Keratinocyte (primary cell): ENCODE results near the gene CLBA1. TPM values are rescaled to one million over a fixed set of nuclear protein-coding genes. Genes with fewer than 3 reads are reported as not detected.

Source experiments
- DNase-seq: peaks from one replicate; pipeline ENCODE4 v3.0.0-alpha.2; 2011; ENCODE audit warnings: low read depth, missing footprints, low spot score
- FAIRE-seq: peaks from 2 replicates; lab custom pipeline; 2011; peaks lifted over from hg19 to GRCh38; lab: Jason Lieb, UNC
- H2AFZ ChIP-seq: 2 replicates; pipeline ENCODE4 v1.6.0; 2012; ENCODE audit warnings: low read length, control low read depth, inconsistent platforms; ENCODE audit not compliant: control insufficient read depth
- H3K27ac ChIP-seq: 2 replicates; pipeline ENCODE4 v1.5.1; 2011; ENCODE audit warnings: low read length; ENCODE audit not compliant: control insufficient read depth, insufficient read depth
- H3K27me3 ChIP-seq: 3 replicates; pipeline ENCODE4 v1.6.0; 2011; ENCODE audit warnings: low read length; ENCODE audit not compliant: control insufficient read depth, insufficient read depth; ENCODE audit errors: extremely low read depth
- H3K36me3 ChIP-seq, 2 experiments: 2 replicates in 1 of 2; 3 replicates in 1 of 2; pipeline ENCODE4 v1.5.1; 2011; ENCODE audit warnings: low read length in 2 of 2, mild to moderate bottlenecking in 1 of 2; ENCODE audit not compliant: control insufficient read depth in 2 of 2, insufficient read depth in 2 of 2; ENCODE audit errors: extremely low read depth in 1 of 2
- H3K4me1 ChIP-seq: 3 replicates; pipeline ENCODE4 v1.5.1; 2011; ENCODE audit warnings: low read length; ENCODE audit not compliant: control insufficient read depth, insufficient read depth; ENCODE audit errors: extremely low read depth
- H3K4me2 ChIP-seq: 3 replicates; pipeline ENCODE4 v1.6.0; 2011; ENCODE audit warnings: low read depth, low read length; ENCODE audit not compliant: control insufficient read depth, insufficient read depth; ENCODE audit errors: extremely low read depth
- H3K4me3 ChIP-seq, 3 experiments: fragments of 200-600 bp in 1 of 3; sonication (generic) in 1 of 3; 2 replicates in 2 of 3; 3 replicates in 1 of 3; pipeline ENCODE4 v1.5.1; 2011 to 2016; ENCODE audit warnings: low read length in 3 of 3, mild to moderate bottlenecking in 3 of 3, control low read depth in 2 of 3, inconsistent platforms in 1 of 3, low read depth in 1 of 3, mixed read lengths in 1 of 3, mixed run types in 1 of 3, moderate library complexity in 1 of 3; ENCODE audit not compliant: control insufficient read depth in 2 of 3, insufficient read depth in 2 of 3; ENCODE audit errors: extremely low read depth in 1 of 3
- H3K79me2 ChIP-seq: 2 replicates; pipeline ENCODE4 v1.6.0; 2012; ENCODE audit warnings: low read length; ENCODE audit not compliant: control insufficient read depth, insufficient read depth
- H3K9ac ChIP-seq: 3 replicates; pipeline ENCODE4 v1.6.0; 2011; ENCODE audit warnings: low read length; ENCODE audit not compliant: control insufficient read depth, insufficient read depth; ENCODE audit errors: extremely low read depth
- H3K9me1 ChIP-seq: 3 replicates; pipeline ENCODE4 v1.6.0; 2011; ENCODE audit warnings: low read length; ENCODE audit not compliant: control insufficient read depth, insufficient read depth; ENCODE audit errors: extremely low read depth
- H3K9me3 ChIP-seq: 2 replicates; pipeline ENCODE4 v1.5.1; 2012; ENCODE audit warnings: low read depth, low read length; ENCODE audit not compliant: control insufficient read depth
- H4K20me1 ChIP-seq: 3 replicates; pipeline ENCODE4 v1.6.0; 2011; ENCODE audit warnings: low read length; ENCODE audit not compliant: control insufficient read depth, insufficient read depth; ENCODE audit errors: extremely low read depth
- EZH2 ChIP-seq: IDR thresholded peaks from one replicate; pipeline ENCODE4 v1.6.1; 2012; ENCODE audit warnings: inconsistent platforms, mild to moderate bottlenecking, low read length, moderate library complexity
- dilution Hi-C: fragments of 300-500 bp; cut with MboI; formaldehyde crosslinking; loops from one replicate; pipeline ENCODE4 v1.7.0; 2020; ENCODE audit warnings: low sequenced_read_pairs; ENCODE audit not compliant: extremely low pct_ligation_motif_present
- polyA plus RNA-seq, 5 experiments: library from polyadenylated mRNA; depleted of rRNA in 3 of 5; stranded (reverse) in 3 of 5; stranded (forward) in 1 of 5; unstranded in 1 of 5; fragments of >200 nt; gene quantifications; 1 replicate in 1 of 5; 2 replicates in 3 of 5; 3 replicates in 1 of 5; pipeline versions ENCODE4 v1.2.1 to v1.2.3, GENCODE V29; 2011 to 2012; ENCODE audit warnings: missing spikeins in 2 of 5, low read depth in 1 of 5, low replicate concordance in 1 of 5
- TF ChIP-seq, protein P1 (sequence below), 3 experiments: IDR thresholded peaks in 1 of 3; conservative IDR thresholded peaks in 1 of 3; optimal IDR thresholded peaks in 1 of 3; 2 replicates in 2 of 3; 3 replicates in 1 of 3; pipeline versions ENCODE3 to v1.5.1; 2011; ENCODE audit warnings: low read length in 3 of 3, mild to moderate bottlenecking in 3 of 3, moderate library complexity in 2 of 3, control low read depth in 1 of 3, inconsistent platforms in 1 of 3; ENCODE audit not compliant: insufficient read depth in 2 of 3; ENCODE audit errors: extremely low read depth in 1 of 3

The CLBA1 gene
- polyA plus RNA-seq, 1 donor (not counting 4 experiments of a cell fraction or from before 2014, with no cell fraction given), result 8.6 TPM

DNA sequence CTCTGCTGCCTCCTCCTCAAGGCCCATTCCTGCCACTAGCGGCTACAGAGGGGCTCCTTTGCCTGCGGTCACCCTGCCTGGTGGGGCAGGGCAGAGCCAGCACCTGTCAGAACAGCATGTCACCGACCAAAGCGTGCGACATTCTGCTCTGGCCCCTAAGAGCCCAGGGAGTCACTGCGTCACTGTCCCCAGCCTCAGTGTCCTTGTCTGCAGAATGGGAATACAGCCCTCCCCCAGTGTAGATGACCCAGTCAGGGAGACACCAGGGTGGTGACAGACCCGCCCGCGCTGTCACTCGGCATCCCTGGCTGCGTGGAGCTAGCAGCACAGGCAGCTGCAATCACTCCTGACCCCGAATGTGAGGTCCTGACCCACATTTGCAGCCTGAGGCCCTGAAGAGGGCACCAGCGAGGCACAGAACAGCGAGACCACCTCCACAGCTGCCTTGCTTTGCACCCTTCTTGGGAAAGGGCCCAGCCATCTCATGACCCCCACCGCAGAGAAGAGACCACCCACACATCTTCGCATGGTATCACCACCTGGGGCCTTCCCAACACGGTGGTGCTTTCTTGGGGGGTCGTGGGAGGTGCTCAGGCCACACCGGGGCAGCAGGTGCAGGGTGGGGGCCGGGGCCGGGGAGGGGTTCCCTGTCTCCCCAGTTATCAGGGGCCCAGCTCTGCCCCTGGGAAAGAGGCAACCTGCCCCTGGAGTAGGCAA is 9.9 kb upstream of the CLBA1 start:
- no peak overlapping the region for H3K27ac ChIP-seq
- H3K9me1 ChIP-seq, result no peaks in the 10 kb centered on the region
- H3K4me2 ChIP-seq, result no peak overlapping the region
- DNase-seq, result no peak
- no peak overlapping the region for H3K4me3 ChIP-seq
- H3K9ac ChIP-seq, result no peak overlapping the region
- dilution Hi-C loops, result no loop called here
- H3K36me3 ChIP-seq, result no peaks in the 10 kb centered on the region
- no peak for FAIRE-seq
- H3K9me3 ChIP-seq, result no peaks in the 10 kb centered on the region
- TF ChIP-seq, protein P1, sequence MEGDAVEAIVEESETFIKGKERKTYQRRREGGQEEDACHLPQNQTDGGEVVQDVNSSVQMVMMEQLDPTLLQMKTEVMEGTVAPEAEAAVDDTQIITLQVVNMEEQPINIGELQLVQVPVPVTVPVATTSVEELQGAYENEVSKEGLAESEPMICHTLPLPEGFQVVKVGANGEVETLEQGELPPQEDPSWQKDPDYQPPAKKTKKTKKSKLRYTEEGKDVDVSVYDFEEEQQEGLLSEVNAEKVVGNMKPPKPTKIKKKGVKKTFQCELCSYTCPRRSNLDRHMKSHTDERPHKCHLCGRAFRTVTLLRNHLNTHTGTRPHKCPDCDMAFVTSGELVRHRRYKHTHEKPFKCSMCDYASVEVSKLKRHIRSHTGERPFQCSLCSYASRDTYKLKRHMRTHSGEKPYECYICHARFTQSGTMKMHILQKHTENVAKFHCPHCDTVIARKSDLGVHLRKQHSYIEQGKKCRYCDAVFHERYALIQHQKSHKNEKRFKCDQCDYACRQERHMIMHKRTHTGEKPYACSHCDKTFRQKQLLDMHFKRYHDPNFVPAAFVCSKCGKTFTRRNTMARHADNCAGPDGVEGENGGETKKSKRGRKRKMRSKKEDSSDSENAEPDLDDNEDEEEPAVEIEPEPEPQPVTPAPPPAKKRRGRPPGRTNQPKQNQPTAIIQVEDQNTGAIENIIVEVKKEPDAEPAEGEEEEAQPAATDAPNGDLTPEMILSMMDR (optimal IDR thresholded peaks at IDR 0.05 in 1 of 3, IDR thresholded peaks at IDR 0.05 in 1 of 3, conservative IDR thresholded peaks at IDR 0.05 in 1 of 3; ENCODE audit: extremely low read depth in 1 of 3, insufficient read depth in 2 of 3, low read length in 3 of 3), result no peak
- no peak for TF ChIP-seq EZH2
- H3K79me2 ChIP-seq, result peaks cover 20% of the 10 kb centered on the region
- H4K20me1 ChIP-seq, result peaks cover 3% of the 10 kb centered on the region
- H3K27me3 ChIP-seq, result no peaks in the 10 kb centered on the region
- H3K4me1 ChIP-seq, result peaks cover 58% of the 10 kb centered on the region
- no peak overlapping the region for H2AFZ ChIP-seq

- Histone ChIP-seq H3K79me2 (peaks cover 14% of the 10 kb centered on the region), H3K4me1 (peaks cover 51% of the 10 kb centered on the region), H3K27ac (no peak overlapping the region), H3K4me3 (peak overlapping the region; percentile 65 to 86 (median 82)), H3K9me1 (no peaks in the 10 kb centered on the region), H4K20me1 (peaks cover 3% of the 10 kb centered on the region), H3K4me2 (peak overlapping the region; percentile 78), H3K9me3 (no peaks in the 10 kb centered on the region), H3K27me3 (no peaks in the 10 kb centered on the region), H2AFZ (no peak overlapping the region), H3K36me3 (no peaks in the 10 kb centered on the region), H3K9ac (no peak overlapping the region)
- FAIRE-seq, result peak; percentile 71
- DNase-seq, result no peak
- TF ChIP-seq EZH2, result no peak
- TF ChIP-seq, protein P1 (optimal IDR thresholded peaks at IDR 0.05 in 1 of 3, IDR thresholded peaks at IDR 0.05 in 1 of 3, conservative IDR thresholded peaks at IDR 0.05 in 1 of 3; ENCODE audit: extremely low read depth in 1 of 3, insufficient read depth in 2 of 3, low read length in 3 of 3), result peak in 2 of 3 experiments; percentile 83 to 97
- dilution Hi-C loops, result no loop called here
These were observed 9.2 kb upstream of the CLBA1 start for GRCh38 chr14:104976198-104977007.
